ENCODE measurements around the gene MDFI.

MDFI gene

GRCh38 chr6:41598670-41599014 lies 39.6 kb upstream of the MDFI start:
- no peak overlapping the region for H3K4me3 ChIP-seq (ENCODE audit: low read depth, low read length)
- DNase-seq (ENCODE audit: low read depth), result no peak
- TF ChIP-seq CTCF (conservative IDR thresholded peaks at IDR 0.05; ENCODE audit: low read depth, low read length), result no peak

- H3K4me3 ChIP-seq (ENCODE audit: low read depth, low read length), result no peak overlapping the region
- no peak for TF ChIP-seq CTCF (conservative IDR thresholded peaks at IDR 0.05; ENCODE audit: low read depth, low read length)
- DNase-seq (ENCODE audit: low read depth), result no peak
Observed at GRCh38 chr6:41599015-41599851, 39.0 kb upstream of the MDFI start.

GRCh38 chr6:41599852-41600445 lies 38.3 kb upstream of the MDFI start:
- no peak overlapping the region for H3K4me3 ChIP-seq (ENCODE audit: low read depth, low read length)
- DNase-seq (ENCODE audit: low read depth), result no peak
- no peak for TF ChIP-seq CTCF (conservative IDR thresholded peaks at IDR 0.05; ENCODE audit: low read depth, low read length)

- DNase-seq (ENCODE audit: low read depth), result no peak
- TF ChIP-seq CTCF (conservative IDR thresholded peaks at IDR 0.05; ENCODE audit: low read depth, low read length), result no peak
Observed at GRCh38 chr6:41600499-41601247, 37.6 kb upstream of the MDFI start.

GRCh38 chr6:41601248-41601549 lies 37.1 kb upstream of the MDFI start:
- TF ChIP-seq CTCF (conservative IDR thresholded peaks at IDR 0.05; ENCODE audit: low read depth, low read length), result no peak
- no peak for DNase-seq (ENCODE audit: low read depth)
- no peak overlapping the region for H3K4me3 ChIP-seq (ENCODE audit: low read depth, low read length)

More at GRCh38 chr6:41600499-41601247, 37.6 kb upstream of the MDFI start:
- no peak overlapping the region for H3K4me3 ChIP-seq (ENCODE audit: low read depth, low read length)

- no peak for DNase-seq (ENCODE audit: low read depth)
- no peak for TF ChIP-seq CTCF (conservative IDR thresholded peaks at IDR 0.05; ENCODE audit: low read depth, low read length)
- H3K4me3 ChIP-seq (ENCODE audit: low read depth, low read length), result no peak overlapping the region
Observed at GRCh38 chr6:41602422-41602743, 35.9 kb upstream of the MDFI start.
